WERI-Rb-1 (cell line): Measurements from ENCODE around the gene CNN2.

Source experiments
- DNase-seq: peaks from one replicate; pipeline ENCODE4 v3.0.0-alpha.2; 2020
- H3K27ac ChIP-seq: fragments of 250-450 bp; sonication (Bioruptor Pico); 2 replicates; pipeline ENCODE4 v1.5.1; 2020; ENCODE audit warnings: mild to moderate bottlenecking, moderate library complexity
- H3K27me3 ChIP-seq: fragments of 250-450 bp; sonication (Bioruptor Pico); 2 replicates; pipeline ENCODE4 v1.5.1; 2021; ENCODE audit warnings: mild to moderate bottlenecking, low read depth, moderate library complexity; ENCODE audit not compliant: insufficient read depth, severe bottlenecking
- H3K36me3 ChIP-seq: fragments of 250-450 bp; sonication (Bioruptor Pico); 2 replicates; pipeline ENCODE4 v1.5.1; 2020; ENCODE audit warnings: mild to moderate bottlenecking, moderate library complexity
- H3K4me3 ChIP-seq: 2 replicates; pipeline ENCODE4 v1.5.1; 2011; ENCODE audit warnings: low read depth, mild to moderate bottlenecking, control low read depth, low read length
- H3K9me3 ChIP-seq: fragments of 250-450 bp; sonication (Bioruptor Pico); 2 replicates; pipeline ENCODE4 v1.5.1; 2021; ENCODE audit warnings: mild to moderate bottlenecking, moderate library complexity; ENCODE audit not compliant: severe bottlenecking
- TF ChIP-seq, protein P1 (sequence below): IDR thresholded peaks from 2 replicates; pipeline ENCODE4 v1.5.1; 2011; ENCODE audit warnings: low read depth, mild to moderate bottlenecking, control low read depth, inconsistent platforms, low read length

Gene CNN2

DNA sequence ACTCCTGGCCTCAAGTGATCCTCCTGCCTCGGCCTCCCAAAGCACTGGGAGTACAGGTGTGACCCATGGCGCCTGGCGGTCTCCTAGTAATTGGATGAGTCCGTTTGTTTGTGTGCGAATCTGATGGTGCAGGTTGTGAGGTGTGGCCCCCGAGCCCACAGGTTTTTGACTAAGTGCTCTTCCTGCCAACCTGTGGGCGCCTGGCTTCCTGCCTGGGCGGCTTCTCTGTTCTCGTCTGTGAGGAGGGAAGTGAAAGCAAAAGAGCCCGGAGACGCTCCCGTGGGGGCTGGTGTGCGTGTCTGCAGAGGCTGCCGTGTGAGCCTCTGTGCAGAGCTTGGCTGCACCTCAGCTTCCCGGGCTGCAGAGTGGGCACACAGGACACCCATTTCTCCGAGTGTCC lies 50.5 kb downstream of the CNN2 start:
- DNase-seq = no peak
- no peak overlapping the region for H3K27ac ChIP-seq

DNA sequence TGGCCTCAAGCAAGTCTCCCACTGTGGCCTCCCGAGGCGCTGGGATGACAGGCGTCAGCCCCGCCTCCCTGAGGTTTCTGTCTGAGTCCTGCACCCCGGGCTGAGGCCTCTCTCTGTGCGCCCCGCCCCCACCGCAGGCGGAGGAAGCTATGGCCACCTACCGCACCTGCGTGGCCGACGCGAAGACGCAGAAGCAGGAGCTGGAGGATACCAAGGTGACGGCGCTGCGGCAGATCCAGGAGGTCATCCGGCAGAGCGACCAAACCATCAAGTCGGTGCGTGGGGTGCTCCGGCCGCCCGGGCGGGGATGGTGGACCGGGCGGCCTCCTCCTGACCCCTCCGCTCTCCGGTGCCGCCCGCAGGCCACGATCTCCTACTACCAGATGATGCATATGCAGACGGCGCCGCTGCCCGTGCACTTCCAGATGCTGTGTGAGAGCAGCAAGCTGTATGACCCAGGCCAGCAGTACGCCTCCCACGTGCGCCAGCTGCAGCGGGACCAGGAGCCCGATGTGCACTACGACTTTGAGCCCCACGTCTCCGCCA lies 53.2 kb downstream of the CNN2 start:
- no peaks in the 10 kb centered on the region for H3K9me3 ChIP-seq
- TF ChIP-seq, protein P1, sequence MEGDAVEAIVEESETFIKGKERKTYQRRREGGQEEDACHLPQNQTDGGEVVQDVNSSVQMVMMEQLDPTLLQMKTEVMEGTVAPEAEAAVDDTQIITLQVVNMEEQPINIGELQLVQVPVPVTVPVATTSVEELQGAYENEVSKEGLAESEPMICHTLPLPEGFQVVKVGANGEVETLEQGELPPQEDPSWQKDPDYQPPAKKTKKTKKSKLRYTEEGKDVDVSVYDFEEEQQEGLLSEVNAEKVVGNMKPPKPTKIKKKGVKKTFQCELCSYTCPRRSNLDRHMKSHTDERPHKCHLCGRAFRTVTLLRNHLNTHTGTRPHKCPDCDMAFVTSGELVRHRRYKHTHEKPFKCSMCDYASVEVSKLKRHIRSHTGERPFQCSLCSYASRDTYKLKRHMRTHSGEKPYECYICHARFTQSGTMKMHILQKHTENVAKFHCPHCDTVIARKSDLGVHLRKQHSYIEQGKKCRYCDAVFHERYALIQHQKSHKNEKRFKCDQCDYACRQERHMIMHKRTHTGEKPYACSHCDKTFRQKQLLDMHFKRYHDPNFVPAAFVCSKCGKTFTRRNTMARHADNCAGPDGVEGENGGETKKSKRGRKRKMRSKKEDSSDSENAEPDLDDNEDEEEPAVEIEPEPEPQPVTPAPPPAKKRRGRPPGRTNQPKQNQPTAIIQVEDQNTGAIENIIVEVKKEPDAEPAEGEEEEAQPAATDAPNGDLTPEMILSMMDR = no peak
- H3K27ac ChIP-seq = no peak overlapping the region
- H3K27me3 ChIP-seq = no peaks in the 10 kb centered on the region
- H3K4me3 ChIP-seq = no peak overlapping the region
- DNase-seq = no peak
- H3K36me3 ChIP-seq = peaks cover 8% of the 10 kb centered on the region

More for the DNA sequence above, 50.5 kb downstream of the CNN2 start:
- Histone ChIP-seq H3K36me3 (no peaks in the 10 kb centered on the region; the same call in 1 of the 2 replicates), H3K9me3 (no peaks in the 10 kb centered on the region), H3K4me3 (no peak overlapping the region), H3K27me3 (no peaks in the 10 kb centered on the region)
- TF ChIP-seq, protein P1 = no peak

DNA sequence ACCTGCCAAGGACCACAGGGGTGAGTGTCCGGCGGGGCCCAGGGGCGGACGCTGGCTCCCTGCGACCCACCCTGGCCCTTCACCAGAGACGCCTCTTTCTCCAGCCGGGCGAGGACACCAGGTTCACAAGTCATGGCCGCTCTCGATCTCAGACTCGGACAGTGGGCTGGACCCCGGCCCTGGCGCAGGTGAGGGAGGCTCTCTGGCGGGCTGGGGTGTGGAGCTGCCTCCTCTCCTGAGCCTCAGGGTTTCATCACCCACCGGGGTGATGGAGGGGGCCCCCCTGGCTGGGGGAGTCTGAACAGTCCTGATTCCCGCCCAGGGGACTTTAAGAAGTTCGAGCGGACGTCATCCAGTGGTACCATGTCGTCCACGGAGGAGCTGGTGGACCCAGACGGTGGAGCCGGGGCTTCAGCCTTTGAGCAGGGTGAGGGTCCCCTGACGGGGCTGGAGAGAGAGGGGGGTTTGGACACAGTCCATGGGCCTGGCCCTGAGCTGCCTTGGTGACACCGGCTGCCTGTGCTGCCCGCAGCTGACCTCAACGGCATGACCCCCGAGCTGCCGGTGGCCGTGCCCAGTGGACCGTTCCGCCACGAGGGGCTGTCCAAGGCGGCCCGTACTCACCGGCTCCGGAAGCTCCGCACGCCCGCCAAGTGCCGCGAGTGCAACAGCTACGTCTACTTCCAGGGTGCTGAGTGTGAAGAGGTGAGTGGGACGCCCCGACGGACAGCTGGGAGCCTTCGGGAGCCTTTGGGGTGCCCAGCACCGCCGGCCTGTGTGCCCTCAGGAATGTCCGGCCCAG lies 54.2 kb downstream of the CNN2 start:
- Histone ChIP-seq H3K9me3 (no peaks in the 10 kb centered on the region), H3K36me3 (peaks cover 9% of the 10 kb centered on the region), H3K27ac (no peak overlapping the region), H3K27me3 (no peaks in the 10 kb centered on the region), H3K4me3 (no peak overlapping the region)
- no peak for DNase-seq
- TF ChIP-seq, protein P1 = no peak

DNA sequence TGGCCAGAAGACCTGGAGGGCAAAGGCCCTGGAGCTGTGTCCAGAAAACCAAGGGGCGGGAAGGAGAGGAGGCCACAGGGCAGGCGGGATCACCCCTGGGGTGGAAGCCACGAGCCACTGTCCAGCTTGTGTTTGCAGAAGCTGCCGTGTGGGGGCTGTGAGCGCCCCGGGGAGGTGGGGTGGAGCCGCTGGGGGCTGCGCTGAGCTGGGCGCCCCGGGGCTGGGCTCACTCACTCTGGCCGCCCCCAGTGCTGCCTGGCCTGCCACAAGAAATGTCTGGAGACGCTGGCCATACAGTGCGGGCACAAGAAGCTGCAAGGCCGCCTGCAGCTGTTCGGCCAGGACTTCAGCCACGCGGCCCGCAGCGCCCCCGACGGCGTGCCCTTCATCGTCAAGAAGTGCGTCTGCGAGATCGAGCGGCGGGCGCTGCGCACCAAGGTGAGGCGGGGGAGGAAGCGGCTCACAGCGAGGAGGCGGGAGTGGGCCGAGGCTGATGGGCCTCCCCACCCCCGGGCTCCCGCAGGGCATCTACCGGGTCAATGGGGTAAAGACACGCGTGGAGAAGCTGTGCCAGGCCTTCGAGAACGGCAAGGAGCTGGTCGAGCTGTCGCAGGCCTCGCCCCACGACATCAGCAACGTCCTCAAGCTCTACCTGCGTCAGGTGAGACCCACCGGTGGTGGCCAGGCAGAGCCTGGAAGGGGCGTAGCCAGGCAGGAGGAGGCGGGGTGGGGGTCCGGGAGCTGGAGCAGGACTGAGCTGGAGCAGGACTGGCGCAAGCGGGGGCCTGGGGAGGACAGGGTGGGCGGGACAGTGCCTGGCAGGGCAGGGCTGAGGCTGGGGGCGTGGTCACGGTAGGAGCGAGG lies 55.1 kb downstream of the CNN2 start:
- Histone ChIP-seq H3K27me3 (no peaks in the 10 kb centered on the region), H3K27ac (no peak overlapping the region), H3K36me3 (peaks cover 19% of the 10 kb centered on the region), H3K9me3 (no peaks in the 10 kb centered on the region), H3K4me3 (no peak overlapping the region)
- TF ChIP-seq, protein P1 = no peak
- no peak for DNase-seq

DNA sequence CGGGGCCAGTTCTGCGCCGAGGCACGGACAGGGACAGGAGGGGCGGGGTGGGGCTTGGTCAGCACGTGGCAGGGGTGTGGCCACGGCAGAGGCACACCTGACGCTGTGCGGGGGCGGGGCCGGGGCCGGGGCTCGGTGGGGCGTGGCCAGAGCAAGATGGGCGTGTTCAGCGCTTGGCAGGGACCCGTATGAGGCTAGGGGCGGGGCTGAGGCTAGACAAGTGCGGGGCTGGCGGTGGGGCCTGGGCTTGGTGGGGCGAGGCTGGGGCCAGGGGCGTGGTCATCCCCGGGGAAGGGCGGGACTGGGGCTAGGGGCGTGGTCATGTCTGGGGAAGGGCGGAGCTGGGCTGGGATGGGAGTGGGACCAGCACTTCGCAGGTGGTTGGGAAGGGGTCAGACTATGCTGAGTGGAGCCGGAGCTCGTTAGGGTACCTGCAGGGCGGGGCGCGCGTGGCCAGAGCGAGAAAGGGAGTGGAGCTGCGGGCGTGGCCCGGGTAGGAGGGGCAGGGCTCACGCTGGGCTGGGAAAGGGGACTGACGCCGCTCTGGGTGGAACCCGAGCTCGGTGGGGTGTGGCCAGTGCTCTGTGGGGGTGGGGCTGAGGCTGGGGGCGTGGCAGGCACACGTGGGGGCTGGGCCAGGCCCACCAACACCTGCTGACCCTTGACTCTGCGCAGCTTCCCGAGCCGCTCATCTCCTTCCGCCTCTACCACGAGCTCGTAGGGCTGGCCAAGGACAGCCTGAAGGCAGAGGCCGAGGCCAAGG lies 55.9 kb downstream of the CNN2 start:
- Histone ChIP-seq H3K9me3 (no peaks in the 10 kb centered on the region), H3K36me3 (peaks cover 26% of the 10 kb centered on the region), H3K27me3 (no peaks in the 10 kb centered on the region), H3K27ac (no peak overlapping the region), H3K4me3 (no peak overlapping the region)
- TF ChIP-seq, protein P1 = no peak
- peak; percentile 57 for DNase-seq
